NCI-H2196 treated with DMSO at 0.1 percent for 48 hours (cell line): Measurements from ENCODE around the gene VPS37B.
"Not testable (repeated sequence)": the region's sequence is repeated elsewhere in the genome, so short reads cannot be mapped to it uniquely, and the experiment has no call there.

Experiments used
- DNase-seq: peaks from one replicate; lab custom pipeline; 2025; ENCODE audit not compliant: unreplicated experiment; lab: John Stamatoyannopoulos, UW

Gene VPS37B

DNA sequence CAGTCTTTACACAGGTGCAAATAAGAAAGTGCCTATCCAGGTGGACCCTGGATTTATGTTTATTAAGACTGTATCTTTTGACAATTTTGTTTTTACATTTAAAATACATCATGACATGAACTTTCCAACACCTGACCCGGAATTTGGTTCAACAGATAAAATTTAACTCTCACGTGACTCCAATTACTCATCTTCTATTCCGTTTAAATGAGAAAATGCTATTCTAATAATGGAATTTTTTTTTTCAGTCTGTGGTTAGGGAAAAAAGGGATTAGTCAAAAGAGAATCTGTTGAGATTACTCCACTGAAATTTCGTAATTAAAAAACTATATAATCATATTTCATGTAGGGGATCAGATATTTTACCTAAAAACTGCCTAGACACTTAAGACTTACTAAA, 11.1 kb downstream of the VPS37B start:
- no peak for DNase-seq

DNA sequence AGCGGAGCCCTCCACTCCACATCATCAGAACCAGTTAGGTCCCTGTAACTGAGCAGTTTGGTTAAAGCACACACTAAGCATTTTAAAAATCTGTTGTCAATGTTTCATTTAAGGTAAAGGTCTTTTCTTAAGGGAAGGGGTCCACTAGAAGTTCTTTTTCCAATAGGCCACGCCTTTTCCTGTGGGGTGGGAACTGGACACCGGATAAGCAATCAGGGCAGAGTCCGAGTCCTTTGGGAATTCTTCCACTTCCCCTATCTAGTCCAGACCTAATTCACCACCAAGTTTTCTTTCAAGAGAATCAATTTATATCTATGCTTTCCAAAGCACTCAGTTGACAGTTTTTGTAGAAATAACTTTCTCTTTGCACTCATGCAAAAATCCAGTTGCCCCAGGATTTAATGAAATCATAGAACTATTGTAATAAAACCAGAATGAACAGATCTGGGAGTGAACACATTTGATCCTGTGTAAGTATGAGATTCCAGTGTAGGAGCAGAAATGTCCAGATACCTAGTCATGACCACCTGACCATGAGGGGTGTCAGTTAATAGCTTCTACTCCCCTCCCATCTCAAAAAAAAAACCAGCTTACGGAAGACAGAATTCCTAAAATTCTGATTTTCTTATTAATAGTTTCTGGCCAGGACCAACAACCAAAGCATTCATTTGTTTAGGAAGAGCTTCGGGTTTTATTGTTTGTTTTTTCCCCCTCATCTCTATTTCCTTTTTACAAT, 11.7 kb downstream of the VPS37B start:
- DNase-seq = no peak

DNA sequence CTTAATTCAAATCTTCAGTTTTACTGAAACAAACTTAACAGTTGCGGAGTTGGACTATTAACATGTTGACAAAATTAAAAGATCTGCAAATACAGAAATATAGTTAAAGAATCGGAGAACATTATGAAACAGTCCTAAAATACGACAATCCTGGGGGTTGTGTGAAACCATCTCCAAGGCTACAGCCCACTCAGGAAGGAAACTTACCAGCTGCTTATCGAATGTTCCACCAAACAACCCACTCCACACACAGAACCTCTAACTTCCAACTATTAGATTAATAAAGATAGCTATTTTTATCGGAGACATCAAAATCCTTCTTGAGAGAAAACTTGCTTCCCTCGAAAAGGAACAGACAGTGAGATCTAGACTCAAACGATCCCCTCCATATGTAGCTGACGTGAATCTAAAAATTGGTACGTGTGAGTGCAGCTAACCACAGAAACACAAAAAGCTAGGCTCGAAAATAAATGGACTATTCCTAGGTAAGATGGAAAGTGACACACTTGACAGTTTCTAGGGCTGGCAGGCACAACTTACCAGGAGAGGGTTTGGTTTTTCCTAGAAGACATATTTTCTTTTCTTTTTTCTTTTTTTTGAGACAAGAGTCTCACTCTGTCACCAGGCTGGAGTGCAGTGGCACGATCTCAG, 12.9 kb downstream of the VPS37B start:
- no peak for DNase-seq

DNA sequence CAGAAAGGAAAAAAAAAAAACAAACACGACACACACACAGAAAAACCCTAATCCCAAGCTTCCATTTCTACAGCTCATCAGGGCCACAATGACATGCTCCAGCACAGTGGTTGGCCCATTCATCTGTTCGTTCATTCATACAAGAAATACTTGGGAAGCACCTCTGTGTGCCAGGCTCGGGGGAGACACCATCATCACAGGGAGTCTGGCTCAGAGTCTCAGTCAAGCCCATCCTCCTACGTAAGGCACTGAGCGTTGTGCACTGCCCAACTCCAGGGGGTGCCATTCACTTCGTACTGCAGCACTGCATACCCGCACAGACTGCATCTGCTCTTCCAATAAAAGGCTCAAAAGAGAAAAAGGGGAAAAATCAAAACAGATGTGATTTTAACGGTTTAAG, 15.3 kb downstream of the VPS37B start:
- DNase-seq = no peak

DNA sequence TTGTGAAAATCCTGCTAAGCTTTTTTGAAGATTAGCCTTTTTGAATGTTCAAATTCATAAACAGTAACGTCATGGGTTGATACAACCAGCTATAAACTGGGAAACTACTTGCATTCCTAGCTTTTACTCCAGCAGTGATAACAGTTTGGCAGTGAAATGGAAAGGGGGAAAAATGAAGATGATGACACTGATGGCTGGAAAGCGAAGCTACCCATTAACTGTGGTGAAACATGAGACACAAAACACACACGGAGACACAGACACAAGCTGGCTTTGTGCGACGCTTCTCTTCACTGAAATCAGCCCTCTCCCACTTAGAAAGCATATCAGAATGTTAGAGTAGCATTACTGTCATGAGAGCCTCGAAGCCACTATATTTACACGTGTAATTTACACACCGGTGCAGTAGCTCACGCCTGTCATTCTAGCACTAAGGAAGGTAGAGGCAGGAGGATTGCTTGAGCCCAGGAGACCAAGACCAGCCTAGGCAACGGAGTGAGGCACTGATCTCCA, 15.7 kb downstream of the VPS37B start:
- no peak for DNase-seq

DNA sequence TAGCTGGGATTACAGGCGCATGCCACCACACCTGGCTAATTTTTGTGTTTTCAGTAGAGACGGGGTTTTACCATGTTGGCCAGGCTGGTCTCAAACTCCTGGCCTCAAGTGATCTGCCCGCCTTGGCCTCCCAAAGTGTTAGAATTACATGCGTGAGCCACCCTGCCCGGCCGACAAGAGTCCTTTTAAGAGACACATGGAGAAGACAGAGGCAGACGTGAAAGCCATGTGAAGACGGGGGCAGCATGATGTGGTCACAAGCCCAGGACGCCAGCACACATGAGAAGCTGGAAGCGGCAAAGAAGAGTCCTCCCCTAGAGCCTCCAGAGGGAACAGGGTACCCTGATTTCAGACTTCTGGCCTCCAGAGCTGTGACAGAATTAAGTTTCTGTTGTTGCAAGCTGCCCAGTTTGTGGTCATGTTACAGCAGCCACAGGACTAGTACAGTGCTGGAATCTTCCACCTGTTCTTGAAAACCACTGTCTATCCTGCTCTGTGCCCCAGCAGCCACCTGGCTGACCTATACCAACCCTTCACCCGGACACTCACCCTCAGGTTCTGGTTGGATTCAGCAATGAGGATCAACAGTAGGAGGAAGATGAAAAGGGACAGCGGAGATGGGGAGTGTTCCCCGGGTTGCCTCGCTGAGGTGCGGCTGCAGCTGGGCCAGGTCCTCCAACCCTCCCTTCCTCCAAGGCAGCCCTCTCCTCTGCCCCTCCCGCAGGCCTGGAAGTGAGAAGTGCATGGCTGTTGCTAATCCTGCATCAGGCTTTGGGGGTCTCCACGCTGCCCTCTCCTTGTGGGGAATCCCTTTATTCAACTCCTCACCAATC, 16.9 kb downstream of the VPS37B start:
- no peak for DNase-seq

DNA sequence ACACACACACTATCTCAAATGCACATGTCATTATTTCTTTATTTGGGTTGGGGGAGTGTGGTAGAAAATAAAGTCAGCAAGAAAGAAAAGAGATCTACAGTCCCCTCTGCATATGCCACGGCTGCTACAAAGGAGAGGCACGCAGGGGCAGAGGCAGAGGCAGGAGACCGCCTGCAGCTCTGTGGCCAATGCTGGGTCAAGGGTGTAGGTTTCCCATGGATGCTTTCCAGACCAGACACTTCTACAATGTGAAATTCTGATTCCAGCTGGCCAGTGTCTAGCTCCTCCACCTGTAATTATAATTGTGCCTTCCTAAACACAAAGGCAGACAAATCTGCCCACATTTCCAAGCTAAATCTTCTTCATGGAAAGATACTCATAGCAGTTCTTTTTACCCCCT, 19.2 kb downstream of the VPS37B start:
- DNase-seq = no peak

DNA sequence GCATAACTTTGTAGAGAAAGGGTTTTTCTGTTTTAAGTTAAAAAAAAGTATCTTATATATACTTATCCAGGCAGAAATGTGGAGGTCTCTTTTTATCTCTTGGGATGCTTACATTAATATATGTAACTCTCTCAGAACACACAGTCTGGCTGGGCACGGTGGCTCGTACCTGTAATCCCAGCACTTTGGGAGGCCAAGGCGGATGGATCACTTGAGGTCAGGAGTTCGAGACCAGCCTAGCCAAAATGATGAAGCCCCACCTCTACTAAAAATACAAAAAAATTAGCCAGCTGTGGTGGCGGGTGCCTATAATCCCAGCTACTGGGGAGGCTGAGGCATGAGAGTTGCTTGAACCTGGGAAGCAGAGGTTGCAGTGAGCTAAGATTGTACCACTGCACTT, 19.6 kb downstream of the VPS37B start:
- DNase-seq = not testable (repeated sequence)

DNA sequence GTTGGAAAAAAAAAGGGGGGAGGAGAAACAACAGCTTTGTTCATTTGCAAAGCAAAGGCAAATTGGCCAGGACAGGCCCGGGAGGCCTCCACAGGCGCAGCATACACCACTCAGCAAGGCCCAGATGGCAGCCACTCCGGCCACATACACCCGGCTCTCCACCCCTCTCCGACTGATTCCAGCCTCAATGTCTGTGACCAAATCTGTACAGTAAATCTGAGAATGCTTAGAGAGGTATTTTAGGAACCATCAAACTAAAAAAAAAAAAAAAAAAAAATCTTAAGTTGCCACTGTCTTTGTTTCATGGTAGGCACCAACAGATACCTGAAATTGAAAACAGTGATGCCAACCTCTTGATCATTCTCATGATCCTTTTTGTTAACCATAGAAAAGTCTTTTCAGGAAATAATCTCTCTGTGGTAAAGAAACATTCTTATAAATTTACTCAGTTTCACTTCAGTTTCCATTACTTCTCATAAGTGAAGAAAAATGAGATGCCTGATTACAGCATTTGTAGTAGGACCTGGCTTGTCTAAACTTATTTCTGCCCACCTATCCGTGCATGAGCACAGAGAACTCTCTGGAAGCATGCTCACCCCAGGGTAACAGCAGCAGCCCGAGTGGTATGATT, 20.2 kb downstream of the VPS37B start:
- DNase-seq = no peak

DNA sequence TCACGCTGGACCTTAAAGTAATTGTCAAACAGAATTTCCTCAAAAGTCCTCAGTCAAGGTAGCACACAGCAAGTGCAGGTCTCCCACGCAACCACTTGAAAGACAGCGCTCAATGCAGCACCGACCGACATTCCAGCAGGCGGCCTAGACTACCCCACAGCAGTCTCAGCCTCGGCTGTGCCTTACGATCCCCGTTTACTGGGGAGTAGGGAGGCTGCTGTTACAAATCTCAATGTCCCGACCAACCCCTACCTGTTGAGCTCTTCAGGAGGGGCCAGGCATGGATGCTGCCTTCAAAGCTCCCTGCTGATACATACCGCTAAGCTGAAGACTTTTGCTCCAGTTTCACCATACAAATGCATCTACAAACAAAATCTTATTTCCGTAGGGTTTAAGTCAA, 21.8 kb downstream of the VPS37B start:
- DNase-seq = no peak

DNA sequence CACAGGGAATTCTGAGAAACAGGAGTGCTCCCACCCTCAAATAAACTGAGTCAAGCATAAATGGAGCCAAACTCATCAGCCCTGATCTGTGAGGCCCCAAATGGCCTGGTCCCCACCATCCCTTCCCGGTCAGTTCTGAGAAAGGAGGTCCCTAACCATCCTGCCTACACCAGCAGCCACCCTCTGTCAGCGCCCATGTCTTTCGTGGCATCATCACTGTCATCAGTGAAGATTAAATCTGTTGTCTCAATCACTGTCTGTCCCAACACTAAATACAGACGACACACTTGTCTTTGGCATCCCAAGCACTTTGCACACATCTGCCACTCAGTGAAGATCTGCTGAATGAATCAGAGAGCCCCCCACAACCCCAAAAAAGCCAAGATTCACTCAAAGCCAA, 22.4 kb downstream of the VPS37B start:
- no peak for DNase-seq

DNA sequence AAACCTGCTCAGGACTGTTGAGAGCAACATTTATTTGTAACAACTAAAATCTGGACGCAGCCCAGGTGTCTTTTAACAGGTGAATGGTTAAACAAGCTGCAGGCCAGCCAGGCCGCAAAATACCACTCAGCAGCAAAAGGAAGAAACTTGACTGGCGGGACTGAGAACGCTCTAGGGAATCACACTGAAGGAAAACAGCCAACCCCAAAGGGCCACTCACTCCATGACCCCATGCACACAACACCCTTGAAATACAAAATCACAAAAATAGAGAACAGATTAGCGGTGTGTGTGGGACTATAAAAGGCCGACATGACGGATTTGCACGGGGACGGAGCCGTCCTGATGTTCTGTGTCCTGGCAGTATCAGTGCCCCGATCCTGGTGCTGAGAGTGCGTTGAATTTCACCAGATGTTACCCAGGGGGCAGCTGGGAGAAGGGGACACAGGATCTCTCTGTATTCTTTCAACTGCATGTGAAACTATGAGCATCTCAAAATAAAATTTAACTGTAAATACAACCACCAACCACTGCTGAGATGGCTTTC, 23.0 kb downstream of the VPS37B start:
- no peak for DNase-seq

DNA sequence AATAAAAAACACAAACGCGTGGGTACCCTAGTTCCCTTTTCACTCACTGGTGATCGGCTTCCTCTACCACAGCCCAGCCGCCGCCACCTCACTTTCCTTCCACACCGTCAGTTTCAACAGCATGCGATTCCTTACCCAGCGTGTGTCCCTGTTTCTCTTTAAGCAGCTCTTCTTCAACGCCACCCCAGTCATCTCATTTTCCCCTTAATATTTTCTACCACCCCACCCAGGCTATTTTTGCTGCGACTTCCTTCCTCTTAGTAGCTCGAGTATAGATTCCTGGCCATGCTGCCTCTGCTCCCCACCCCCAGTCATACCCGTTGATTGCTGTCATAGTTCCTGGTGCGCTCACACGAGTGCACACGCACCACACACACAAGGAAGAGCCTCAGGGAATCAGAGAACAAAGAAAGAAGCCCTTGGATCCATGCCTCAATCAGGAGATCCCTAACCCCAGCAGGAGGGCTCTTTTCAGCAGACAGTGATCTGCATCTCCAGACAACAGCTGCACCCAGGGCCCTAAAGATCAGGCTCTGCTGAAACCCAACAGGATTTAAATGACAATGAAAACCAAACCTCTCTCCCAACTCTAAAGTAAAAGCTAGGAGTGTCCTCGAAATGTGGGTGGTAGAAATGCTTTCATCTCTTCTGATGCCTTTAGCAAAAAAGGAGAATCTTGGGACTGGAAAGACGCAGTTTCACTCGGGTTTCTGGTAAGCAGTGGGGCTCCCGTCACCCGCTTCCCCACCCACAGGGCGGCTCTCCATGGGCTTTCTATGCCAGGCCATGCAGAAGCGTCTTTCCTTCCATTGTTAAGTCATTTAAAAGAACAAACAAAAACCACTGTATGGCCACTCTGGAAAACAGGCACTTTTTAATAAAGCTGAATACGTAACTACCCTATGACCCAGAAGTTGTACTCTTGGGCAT, 23.8 kb downstream of the VPS37B start:
- DNase-seq = peak; percentile 70

DNA sequence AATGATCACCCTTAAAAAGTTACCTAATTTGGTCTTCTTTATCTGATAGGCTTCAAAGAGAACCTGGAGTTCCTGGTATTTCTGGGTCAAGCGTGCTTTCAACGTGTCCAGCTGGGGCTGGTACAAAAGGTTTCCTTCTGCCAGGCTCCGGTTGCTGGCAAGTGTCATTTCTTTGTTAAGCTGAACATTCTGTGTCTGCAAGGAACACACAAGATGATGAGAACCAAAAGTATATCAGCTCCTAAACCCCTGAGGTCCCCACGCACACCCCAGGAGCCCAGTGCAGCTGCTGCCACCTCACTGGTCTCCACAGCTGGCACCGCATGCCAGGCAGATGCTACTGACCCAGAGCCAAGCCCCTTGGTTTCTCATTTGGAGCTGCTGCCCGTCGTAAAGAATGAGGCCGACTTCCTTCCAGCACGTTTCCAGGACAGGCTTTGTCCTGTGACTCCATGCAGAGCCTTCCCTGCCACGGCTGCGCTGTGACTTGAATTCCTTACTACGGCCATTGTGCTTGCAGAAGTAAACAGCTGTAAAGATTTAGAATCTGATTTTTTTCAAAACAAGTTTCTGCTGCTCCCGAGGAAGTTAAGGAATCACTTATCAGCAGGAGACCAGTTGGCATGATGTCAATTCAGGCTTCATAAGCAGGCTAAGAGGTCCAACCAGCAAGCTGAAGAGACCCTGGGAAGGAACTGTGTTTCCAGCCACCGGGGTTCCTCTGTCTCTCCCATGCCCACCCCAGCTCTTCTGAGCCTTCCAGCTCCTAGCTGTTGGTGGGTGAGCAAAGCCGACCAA, 24.9 kb downstream of the VPS37B start:
- no peak for DNase-seq

DNA sequence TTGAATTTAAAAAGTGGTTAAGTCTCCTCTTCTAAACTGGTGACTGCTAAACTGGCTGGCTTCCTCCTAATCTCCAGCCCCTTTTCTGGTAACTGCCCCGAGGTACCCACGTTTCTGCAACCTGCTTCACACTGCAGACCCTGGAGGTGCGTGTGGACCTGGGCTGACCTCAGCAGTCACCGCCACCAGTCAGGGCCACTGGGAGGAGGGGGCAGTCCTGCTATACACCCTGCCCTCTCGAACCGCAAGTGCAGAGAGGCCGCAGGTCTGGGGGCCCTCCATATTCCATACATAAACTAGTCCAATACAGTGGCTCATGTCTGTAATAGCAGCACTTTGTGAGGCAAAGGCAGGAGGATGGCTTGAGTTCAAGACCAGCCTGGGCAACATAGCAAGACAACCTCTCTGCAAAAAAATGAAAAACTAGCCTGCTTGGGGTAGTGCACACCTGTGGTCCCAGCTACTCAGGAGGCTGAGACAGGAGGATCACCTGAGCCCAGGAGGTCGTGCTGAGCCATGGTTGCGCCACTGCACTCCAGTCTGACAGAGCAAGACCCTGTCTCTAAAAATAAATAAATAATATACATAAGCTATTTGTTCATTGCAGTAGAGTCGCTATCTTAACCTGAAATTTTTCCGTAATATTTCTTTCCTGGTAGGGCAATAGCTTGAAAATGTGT, 25.6 kb downstream of the VPS37B start:
- DNase-seq = no peak

DNA sequence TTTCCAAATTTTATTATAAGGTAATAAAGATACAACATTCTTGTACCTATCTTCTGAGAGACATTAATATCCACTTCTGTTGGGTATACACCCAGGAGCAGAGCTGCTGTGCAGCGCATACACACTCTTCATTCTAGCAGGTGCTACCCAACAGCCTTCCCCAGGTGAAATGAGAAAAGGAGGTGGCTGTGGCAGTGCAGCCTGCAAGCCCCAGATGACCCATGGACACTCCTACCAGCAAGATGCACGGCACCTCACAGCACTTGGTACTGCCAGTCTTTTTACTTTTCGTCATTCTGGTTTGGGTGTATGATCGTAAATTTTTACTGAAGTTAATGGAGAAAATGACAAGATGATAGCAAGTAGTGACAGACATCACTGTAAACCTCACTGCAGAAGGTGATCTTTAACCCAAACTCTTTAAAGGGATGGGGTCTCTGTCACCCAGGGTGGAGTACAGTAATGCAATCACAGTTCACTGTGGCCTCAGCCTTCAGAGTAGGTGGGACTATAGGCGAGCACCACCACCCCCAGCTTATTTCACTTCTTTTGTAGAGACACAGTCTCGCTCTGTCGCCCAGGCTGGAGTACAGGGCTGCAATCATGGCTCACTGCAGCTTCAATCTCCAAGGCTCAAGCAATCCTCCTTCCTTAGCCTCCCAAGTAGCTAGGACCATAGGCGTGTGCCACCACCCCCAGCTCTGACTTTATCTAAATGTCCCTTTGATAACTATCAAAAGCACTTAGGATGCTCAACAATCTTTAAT, 26.5 kb downstream of the VPS37B start:
- DNase-seq = no peak

DNA sequence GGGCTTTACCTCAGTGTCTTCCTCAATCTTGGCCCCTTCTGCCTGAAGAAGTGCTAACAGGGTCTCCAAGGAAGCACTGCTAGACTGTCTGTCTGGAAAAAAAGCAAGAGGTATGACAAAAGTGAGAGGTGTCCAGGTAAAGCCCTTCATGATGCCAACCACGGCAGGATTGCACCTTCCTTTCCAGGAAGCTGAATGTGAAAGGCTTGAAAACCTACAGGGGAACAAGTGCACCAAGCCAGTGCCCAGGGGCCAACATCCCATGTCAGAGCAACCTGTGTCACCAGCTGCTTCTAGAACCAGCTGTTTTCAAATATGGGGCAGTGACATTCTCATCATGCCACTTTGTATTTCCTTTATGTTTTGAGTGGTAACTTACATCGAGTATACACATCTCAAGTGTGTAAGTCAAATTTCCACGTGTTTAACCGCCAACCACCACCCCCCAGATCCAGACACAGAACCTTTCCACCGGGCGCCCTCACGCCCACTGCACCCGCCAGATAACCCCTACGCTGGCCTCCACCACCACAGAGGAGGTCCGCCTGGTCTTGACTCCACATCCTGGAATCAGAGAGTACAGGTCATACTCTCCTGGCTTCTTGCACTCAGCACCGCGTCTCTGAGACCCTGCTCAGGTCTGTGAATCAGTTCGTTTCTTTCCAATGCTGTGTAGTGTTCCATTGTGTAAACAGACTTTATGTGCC, 27.3 kb downstream of the VPS37B start:
- no peak for DNase-seq
